H9 (cell line): ENCODE data around the gene GABRG2. TPM values are rescaled to one million over a fixed set of nuclear protein-coding genes. Genes with fewer than 3 reads are reported as not detected.

Source experiments
- DNase-seq: peaks from one replicate; pipeline ENCODE4 v3.0.0-alpha.2; 2017
- H2AFZ ChIP-seq: one replicate; pipeline ENCODE4 v1.6.1; 2013; ENCODE audit warnings: mild to moderate bottlenecking, low read length, control low read depth, moderate library complexity
- H2AK5ac ChIP-seq: 2 replicates; pipeline ENCODE4 v1.6.1; 2013; ENCODE audit warnings: low read length, control low read depth, mixed read lengths; ENCODE audit not compliant: insufficient read length
- H2BK120ac ChIP-seq: one replicate; pipeline ENCODE4 v1.6.1; 2013; ENCODE audit warnings: low read depth, mild to moderate bottlenecking, low read length, control low read depth, inconsistent platforms; ENCODE audit not compliant: poor library complexity, severe bottlenecking
- H2BK12ac ChIP-seq: 2 replicates; pipeline ENCODE4 v1.6.1; 2013; ENCODE audit warnings: low read length, control low read depth, mixed read lengths, low read depth; ENCODE audit not compliant: insufficient read length
- H2BK15ac ChIP-seq: 2 replicates; pipeline ENCODE4 v1.6.1; 2013; ENCODE audit warnings: low read depth, low read length, control low read depth
- H2BK20ac ChIP-seq: one replicate; pipeline ENCODE4 v1.6.1; 2013; ENCODE audit warnings: low read depth, mild to moderate bottlenecking, low read length, control low read depth, inconsistent platforms; ENCODE audit not compliant: poor library complexity, severe bottlenecking
- H2BK5ac ChIP-seq: 2 replicates; pipeline ENCODE4 v1.6.1; 2013; ENCODE audit warnings: low read length, control low read depth, mixed read lengths; ENCODE audit not compliant: insufficient read length
- H3K14ac ChIP-seq: 2 replicates; pipeline ENCODE4 v1.6.1; 2013; ENCODE audit warnings: low read length, control low read depth; ENCODE audit not compliant: insufficient read depth
- H3K18ac ChIP-seq: 2 replicates; pipeline ENCODE4 v1.6.1; 2013; ENCODE audit warnings: low read depth, mild to moderate bottlenecking, mixed read lengths, low read length, control low read depth; ENCODE audit not compliant: insufficient read length
- H3K23ac ChIP-seq: 2 replicates; pipeline ENCODE4 v1.6.1; 2013; ENCODE audit warnings: low read length, control low read depth, mixed read lengths, low read depth; ENCODE audit not compliant: insufficient read length
- H3K23me2 ChIP-seq: 2 replicates; pipeline ENCODE4 v1.6.1; 2013; ENCODE audit warnings: low read depth, mild to moderate bottlenecking, mixed read lengths, low read length, control low read depth; ENCODE audit not compliant: insufficient read length, poor library complexity, severe bottlenecking
- H3K27ac ChIP-seq: 2 replicates; pipeline ENCODE4 v1.5.1; 2013; ENCODE audit warnings: low read length, control low read depth, mixed read lengths, low read depth; ENCODE audit not compliant: insufficient read length
- H3K27me3 ChIP-seq: 2 replicates; pipeline ENCODE4 v1.6.1; 2013; ENCODE audit warnings: low read length, control low read depth, inconsistent platforms; ENCODE audit not compliant: insufficient read depth
- H3K4ac ChIP-seq: 2 replicates; pipeline ENCODE4 v1.6.1; 2013; ENCODE audit warnings: low read depth, mild to moderate bottlenecking, control low read depth, inconsistent platforms, low read length, moderate library complexity
- H3K4me1 ChIP-seq: 2 replicates; pipeline ENCODE4 v1.6.1; 2013; ENCODE audit warnings: low read length, control low read depth, inconsistent platforms; ENCODE audit not compliant: insufficient read depth
- H3K4me2 ChIP-seq: 2 replicates; pipeline ENCODE4 v1.6.1; 2013; ENCODE audit warnings: low read length, control low read depth, mixed read lengths; ENCODE audit not compliant: insufficient read length, insufficient read depth
- H3K56ac ChIP-seq: 2 replicates; pipeline ENCODE4 v1.6.1; 2013; ENCODE audit warnings: low read depth, mild to moderate bottlenecking, mixed read lengths, low read length, control low read depth; ENCODE audit not compliant: insufficient read length
- H3K79me1 ChIP-seq: 2 replicates; pipeline ENCODE4 v1.6.1; 2013; ENCODE audit warnings: low read depth, mild to moderate bottlenecking, moderate library complexity, low read length, control low read depth, inconsistent platforms; ENCODE audit not compliant: insufficient read depth, poor library complexity, severe bottlenecking
- H3K79me2 ChIP-seq: 2 replicates; pipeline ENCODE4 v1.6.1; 2013; ENCODE audit warnings: low read length, control low read depth, inconsistent platforms; ENCODE audit not compliant: insufficient read depth
- H3K9ac ChIP-seq: 2 replicates; pipeline ENCODE4 v1.6.1; 2013; ENCODE audit warnings: low read length, control low read depth, mixed read lengths; ENCODE audit not compliant: insufficient read length; ENCODE audit errors: extremely low read depth
- H3K9me3 ChIP-seq: one replicate; pipeline ENCODE4 v1.6.1; 2013; ENCODE audit warnings: low read depth, low read length, inconsistent platforms; ENCODE audit not compliant: control insufficient read depth
- H3T11ph ChIP-seq: one replicate; pipeline ENCODE4 v1.6.1; 2013; ENCODE audit warnings: mild to moderate bottlenecking, low read length, control low read depth, inconsistent platforms
- H4K20me1 ChIP-seq: one replicate; pipeline ENCODE4 v1.6.1; 2013; ENCODE audit not compliant: control insufficient read depth, insufficient read length, insufficient read depth
- H4K5ac ChIP-seq: 2 replicates; pipeline ENCODE4 v1.6.1; 2013; ENCODE audit warnings: low read depth, mild to moderate bottlenecking, mixed read lengths, low read length, control low read depth; ENCODE audit not compliant: insufficient read length
- H4K8ac ChIP-seq: replicated peaks from 2 replicates; pipeline ENCODE4 v1.6.1; 2013; ENCODE audit warnings: low read length, control low read depth, mixed read lengths, low read depth; ENCODE audit not compliant: insufficient read length
- H4K91ac ChIP-seq: 2 replicates; pipeline ENCODE4 v1.6.1; 2013; ENCODE audit warnings: low read depth, mild to moderate bottlenecking, moderate library complexity, mixed read lengths, low read length, control low read depth; ENCODE audit not compliant: insufficient read length
- H3K27ac Mint-ChIP-seq, 3 experiments: 2 replicates in 2 of 3; 3 replicates in 1 of 3; pipeline ENCODE4 v1.8.0; 2020 to 2021; ENCODE audit warnings: mixed read lengths in 3 of 3, mild to moderate bottlenecking in 1 of 3, moderate library complexity in 1 of 3
- H3K27me3 Mint-ChIP-seq: 2 replicates; pipeline ENCODE4 v1.8.0; 2021; ENCODE audit warnings: low read depth, mild to moderate bottlenecking, moderate library complexity, mixed read lengths
- H3K36me3 Mint-ChIP-seq, 3 experiments: 2 replicates in 2 of 3; 3 replicates in 1 of 3; pipeline ENCODE4 v1.8.0; 2020 to 2021; ENCODE audit warnings: low read depth in 3 of 3, mixed read lengths in 3 of 3; ENCODE audit not compliant: insufficient read depth in 1 of 3
- H3K4me1 Mint-ChIP-seq, 2 experiments: 2 replicates each; pipeline ENCODE4 v1.8.0; 2020; ENCODE audit warnings: mixed read lengths in 2 of 2
- H3K4me3 Mint-ChIP-seq, 2 experiments: 2 replicates in 1 of 2; 3 replicates in 1 of 2; pipeline ENCODE4 v1.8.0; 2020 to 2021; ENCODE audit warnings: mild to moderate bottlenecking in 2 of 2, mixed read lengths in 2 of 2, moderate library complexity in 1 of 2
- H3K9me3 Mint-ChIP-seq, 2 experiments: 2 replicates in 1 of 2; 3 replicates in 1 of 2; pipeline ENCODE4 v1.8.0; 2020; ENCODE audit warnings: mild to moderate bottlenecking in 2 of 2, mixed read lengths in 2 of 2, moderate library complexity in 1 of 2
- CTCF ChIP-seq: fragments of 200-600 bp; sonication (generic); conservative IDR thresholded peaks from 3 replicates; pipeline ENCODE4 v1.8.0; 2021; ENCODE audit warnings: antibody characterized with exemption, mild to moderate bottlenecking
- WGBS: extraction: QIAGEN DNeasy Blood & Tissue Kit; methylation state at CpG from one replicate; pipeline ENCODE4 v1.1.7; 2013; ENCODE audit warnings: missing lambda C conversion rate, low lambda C conversion rate, mixed read lengths; ENCODE audit not compliant: insufficient read length; ENCODE audit errors: extremely low coverage; 5-methylcytosine and 5-hydroxymethylcytosine counted together
- total RNA-seq: library from RNA; stranded (reverse); gene quantifications from 2 replicates; pipeline ENCODE4 v1.2.1, GENCODE V29; 2021

The GABRG2 gene
- total RNA-seq, 1 experiment from 2014 or later = 0.98 TPM

DNA sequence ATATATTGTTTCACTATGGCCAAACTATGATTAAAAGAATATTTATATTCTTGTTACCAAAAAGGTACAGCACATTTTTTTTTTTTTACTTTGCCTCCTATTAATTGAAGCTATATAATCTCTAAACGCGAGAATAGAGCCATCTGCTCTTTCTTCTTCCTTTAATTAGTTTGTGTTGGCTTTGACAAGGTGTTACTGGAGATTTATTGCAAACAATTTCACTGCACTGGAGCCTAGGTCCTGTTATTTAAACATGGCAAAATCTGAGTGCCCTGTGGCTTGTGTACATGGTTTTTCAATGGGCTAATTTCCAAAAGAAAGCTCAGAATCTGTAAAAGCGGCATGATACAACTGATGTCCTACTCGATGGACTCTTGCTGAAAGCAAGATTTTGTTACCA lies 40.8 kb upstream of the GABRG2 start:
- Mint-ChIP-seq H3K4me3 (no peak overlapping the region), H3K27ac (no peak overlapping the region; a peak in 1 of 7 replicates), H3K9me3 (no peaks in the 10 kb centered on the region; a peak in 1 of 5 replicates), H3K36me3 (no peaks in the 10 kb centered on the region; a peak in 1 of 7 replicates), H3K4me1 (peaks cover 12 to 16% of the 10 kb centered on the region in 2 experiments), H3K27me3 (no peaks in the 10 kb centered on the region)
- no peaks in the 10 kb centered on the region for H3K9me3 ChIP-seq
- H3K79me2 ChIP-seq = no peaks in the 10 kb centered on the region
- no peak overlapping the region for H2BK5ac ChIP-seq
- H4K91ac ChIP-seq = no peak overlapping the region
- H3K4me1 ChIP-seq = no peaks in the 10 kb centered on the region
- H3K18ac ChIP-seq = no peak overlapping the region
- no peak overlapping the region for H2AK5ac ChIP-seq
- H4K20me1 ChIP-seq = no peaks in the 10 kb centered on the region
- no peak overlapping the region for H3K4ac ChIP-seq
- H3K56ac ChIP-seq = no peak overlapping the region
- no peaks in the 10 kb centered on the region for H3K27me3 ChIP-seq
- H2BK12ac ChIP-seq = no peak overlapping the region
- H2BK120ac ChIP-seq = no peak overlapping the region
- H3K9ac ChIP-seq = no peak overlapping the region
- no CpG with 5 or more reads among the region's 4 CpGs for WGBS
- no peak overlapping the region for H3K4me2 ChIP-seq
- H4K8ac ChIP-seq = no peak overlapping the region
- no peak overlapping the region for H3K14ac ChIP-seq
- DNase-seq = no peak
- H3K23me2 ChIP-seq = no peaks in the 10 kb centered on the region
- H4K5ac ChIP-seq = no peak overlapping the region
- H3K79me1 ChIP-seq = no peaks in the 10 kb centered on the region
- no peak overlapping the region for H3K27ac ChIP-seq
- no peak overlapping the region for H2BK20ac ChIP-seq
- no peak for TF ChIP-seq CTCF
- H3T11ph ChIP-seq = no peak overlapping the region
- no peak overlapping the region for H3K23ac ChIP-seq
- H2BK15ac ChIP-seq = no peak overlapping the region
- no peak overlapping the region for H2AFZ ChIP-seq
